Mesothelial cell of epicardium (in vitro differentiated cells): ENCODE results near the gene DHRS7B. TPM values are rescaled to one million over a fixed set of nuclear protein-coding genes. Genes with fewer than 3 reads are reported as not detected.
A peak's percentile ranks its signal among the peaks of the same experiment; 100 is the strongest.
"Not testable (repeated sequence)": the region's sequence is repeated elsewhere in the genome, so short reads cannot be mapped to it uniquely, and the experiment has no call there.

ENCODE experiments used
- DNase-seq, 2 experiments: peaks; one replicate each; pipeline ENCODE4 v3.0.0; 2021; ENCODE audit warnings: low spot score in 2 of 2; ENCODE audit not compliant: unreplicated experiment in 2 of 2
- H3K27ac Mint-ChIP-seq: 2 replicates; pipeline ENCODE4 v1.8.0; 2021; ENCODE audit warnings: mixed read lengths
- H3K27me3 Mint-ChIP-seq: 2 replicates; pipeline ENCODE4 v1.8.0; 2021; ENCODE audit warnings: low read depth, mixed read lengths
- H3K36me3 Mint-ChIP-seq: 2 replicates; pipeline ENCODE4 v1.8.0; 2021; ENCODE audit warnings: mixed read lengths
- H3K4me1 Mint-ChIP-seq: 2 replicates; pipeline ENCODE4 v1.8.0; 2021; ENCODE audit warnings: mixed read lengths
- H3K4me3 Mint-ChIP-seq: 2 replicates; pipeline ENCODE4 v1.8.0; 2021; ENCODE audit warnings: mild to moderate bottlenecking, moderate library complexity, mixed read lengths
- H3K9me3 Mint-ChIP-seq: 2 replicates; pipeline ENCODE4 v1.8.0; 2021; ENCODE audit warnings: mixed read lengths
- CTCF ChIP-seq: fragments of 200-600 bp; sonication (generic); IDR thresholded peaks from one replicate; pipeline ENCODE4 v1.5.0; 2021; ENCODE audit warnings: antibody characterized with exemption; ENCODE audit not compliant: unreplicated experiment
- total RNA-seq: library from RNA; stranded (reverse); gene quantifications from 3 replicates; pipeline ENCODE4 v1.2.1, GENCODE V29; 2021

Gene DHRS7B
- 18.9 to 22.4 TPM (median 19.8 TPM) in 3 replicates for total RNA-seq

GRCh38 chr17:21126645-21127508 is at the start of gene DHRS7B:
Gene DHRS7B (plus strand): TSS chr17:21126964. CDS start chr17:21126972, 8 bp downstream.
- TF ChIP-seq CTCF = no peak
- DNase-seq = peak; percentile 93 to 98
- Mint-ChIP-seq H3K27me3 (peaks cover 23% of the 10 kb centered on the region), H3K4me1 (peaks cover 16% of the 10 kb centered on the region), H3K9me3 (peaks cover 1% of the 10 kb centered on the region), H3K4me3 (peak within 1 kb of the TSS; percentile 91), H3K27ac (peak within 1 kb of the TSS; percentile 96), H3K36me3 (no peaks in the 10 kb centered on the region)

GRCh38 chr17:21077281-21077680 is 49.5 kb upstream of the DHRS7B start:
- no peak for DNase-seq
- Mint-ChIP-seq H3K4me1 (peaks cover 5% of the 10 kb centered on the region), H3K27ac (no peak overlapping the region), H3K36me3 (no peaks in the 10 kb centered on the region), H3K4me3 (no peak overlapping the region), H3K27me3 (peaks cover 10% of the 10 kb centered on the region), H3K9me3 (peaks cover 2% of the 10 kb centered on the region)
- TF ChIP-seq CTCF = no peak

GRCh38 chr17:21078016-21078780 is 48.6 kb upstream of the DHRS7B start:
- H3K27me3 Mint-ChIP-seq = peaks cover 10% of the 10 kb centered on the region
- no peaks in the 10 kb centered on the region for H3K36me3 Mint-ChIP-seq
- H3K27ac Mint-ChIP-seq = no peak overlapping the region
- peaks cover 5% of the 10 kb centered on the region for H3K4me1 Mint-ChIP-seq
- TF ChIP-seq CTCF = no peak
- H3K4me3 Mint-ChIP-seq = no peak overlapping the region
- no peak for DNase-seq
- H3K9me3 Mint-ChIP-seq = peaks cover 5% of the 10 kb centered on the region

GRCh38 chr17:21079196-21079595 is 47.6 kb upstream of the DHRS7B start:
- Mint-ChIP-seq H3K27ac (no peak overlapping the region), H3K9me3 (peaks cover 5% of the 10 kb centered on the region), H3K4me1 (peaks cover 5% of the 10 kb centered on the region), H3K36me3 (no peaks in the 10 kb centered on the region), H3K27me3 (peaks cover 10% of the 10 kb centered on the region), H3K4me3 (no peak overlapping the region)
- no peak for DNase-seq
- no peak for TF ChIP-seq CTCF

- Mint-ChIP-seq H3K4me3 (no peak overlapping the region), H3K36me3 (no peaks in the 10 kb centered on the region), H3K27me3 (peaks cover 16% of the 10 kb centered on the region), H3K27ac (no peak overlapping the region), H3K4me1 (no peaks in the 10 kb centered on the region), H3K9me3 (peaks cover 5% of the 10 kb centered on the region)
- TF ChIP-seq CTCF = no peak
- DNase-seq = no peak
Measured at GRCh38 chr17:21082001-21082436, 44.7 kb upstream of the DHRS7B start.

- not testable (repeated sequence) for H3K27ac Mint-ChIP-seq, H3K36me3 Mint-ChIP-seq, H3K4me1 Mint-ChIP-seq, H3K4me3 Mint-ChIP-seq, DNase-seq, H3K9me3 Mint-ChIP-seq
- H3K27me3 Mint-ChIP-seq = peaks cover 10% of the 10 kb centered on the region
Measured at GRCh38 chr17:21085280-21085679, 41.5 kb upstream of the DHRS7B start.
